Ureter (tissue), 1 donor: ENCODE data around the gene BTG1. TPM values are rescaled to one million over a fixed set of nuclear protein-coding genes. Genes with fewer than 3 reads are reported as not detected.
"Not testable (repeated sequence)": the region's sequence is repeated elsewhere in the genome, so short reads cannot be mapped to it uniquely, and the experiment has no call there.

Source experiments
- DNase-seq: peaks from one replicate; pipeline ENCODE4 v3.0.0-alpha.2; 2020; ENCODE audit warnings: low spot score
- total RNA-seq: library from RNA; stranded (reverse); gene quantifications from one replicate; pipeline ENCODE4 v1.2.4, GENCODE V29; 2023
- donor health status: DM: yes; HTN: yes; CAD: no.

The BTG1 gene
- total RNA-seq, 1 donor from 2014 or later, result 139 TPM

- DNase-seq, result no peak
Measured at GRCh38 chr12:92149563-92149962, 3.9 kb upstream of the BTG1 start.

- DNase-seq, result no peak
Measured at GRCh38 chr12:92147491-92147890, 1.8 kb upstream of the BTG1 start.

- no peak for DNase-seq
Measured at GRCh38 chr12:92146497-92147224, 1.0 kb upstream of the BTG1 start.

GRCh38 chr12:92145481-92145730 lies 240 bp downstream of the BTG1 start:
- no peak for DNase-seq

GRCh38 chr12:92144631-92145480 lies 790 bp downstream of the BTG1 start:
- DNase-seq, result peak; percentile 78

DNA sequence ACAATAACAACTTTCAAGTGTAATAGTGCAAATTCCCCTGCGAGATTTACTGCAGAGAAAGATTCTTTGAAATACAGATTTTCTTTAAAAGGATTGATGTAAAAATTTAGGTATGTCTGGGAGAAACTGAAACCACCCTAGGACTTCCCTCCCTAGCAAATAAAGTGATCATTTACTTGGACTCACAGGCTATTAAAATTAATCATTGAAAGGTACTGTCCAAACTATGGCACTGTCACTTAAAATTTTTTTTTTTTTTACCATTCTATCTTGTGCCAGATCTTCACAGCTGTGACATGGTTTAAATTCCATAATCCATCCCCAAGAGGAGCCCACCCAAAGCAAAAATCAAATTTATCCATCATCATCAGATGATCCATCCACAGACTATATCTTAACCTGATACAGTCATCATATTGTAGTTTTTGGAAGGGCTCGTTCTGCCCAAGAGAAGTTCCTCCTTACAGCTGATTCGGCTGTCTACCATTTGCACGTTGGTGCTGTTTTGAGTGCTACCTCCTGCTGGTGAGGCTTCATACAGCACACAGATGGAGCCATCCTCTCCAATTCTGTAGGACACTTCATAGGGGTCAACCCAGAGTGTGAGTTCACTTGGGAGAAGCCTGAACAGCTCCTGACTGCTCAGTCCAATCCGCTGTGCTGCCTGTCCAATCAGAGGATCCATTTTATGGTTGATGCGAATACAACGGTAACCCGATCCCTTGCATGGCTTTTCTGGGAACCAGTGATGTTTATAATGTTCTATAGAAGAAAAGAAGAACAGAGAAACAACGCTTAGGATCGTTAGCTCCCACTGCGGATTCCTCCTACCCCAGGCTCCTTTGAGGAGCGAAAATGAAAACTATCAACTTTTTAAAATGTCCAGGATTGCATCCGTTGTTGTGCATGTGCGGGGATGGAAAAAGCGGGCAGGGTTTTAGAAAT lies 1.7 kb downstream of the BTG1 start:
- DNase-seq, result peak; percentile 79

- no peak for DNase-seq
Measured at GRCh38 chr12:92143258-92143657, 2.4 kb downstream of the BTG1 start.

- no peak for DNase-seq
Measured at GRCh38 chr12:92142251-92142926, 3.3 kb downstream of the BTG1 start.

- no peak for DNase-seq
Measured at GRCh38 chr12:92141591-92142121, 4.0 kb downstream of the BTG1 start.

- DNase-seq, result no peak
Measured at GRCh38 chr12:92140896-92141536, 4.6 kb downstream of the BTG1 start.

- DNase-seq, result no peak
Measured at GRCh38 chr12:92140156-92140555, 5.5 kb downstream of the BTG1 start.

- no peak for DNase-seq
Measured at GRCh38 chr12:92139634-92140150, 6.0 kb downstream of the BTG1 start.

- DNase-seq, result no peak
Measured at GRCh38 chr12:92138626-92139025, 7.0 kb downstream of the BTG1 start.

GRCh38 chr12:92138144-92138543 lies 7.5 kb downstream of the BTG1 start:
- no peak for DNase-seq

- no peak for DNase-seq
Measured at GRCh38 chr12:92136965-92137721, 8.5 kb downstream of the BTG1 start.

GRCh38 chr12:92136026-92136730 lies 9.5 kb downstream of the BTG1 start:
- no peak for DNase-seq

GRCh38 chr12:92135541-92135940 lies 10.1 kb downstream of the BTG1 start:
- not testable (repeated sequence) for DNase-seq

- no peak for DNase-seq
Measured at GRCh38 chr12:92134638-92135274, 10.9 kb downstream of the BTG1 start.
